ENCODE data around the gene NOCT. TPM values are rescaled to one million over a fixed set of nuclear protein-coding genes. Genes with fewer than 3 reads are reported as not detected.
A peak's percentile ranks its signal among the peaks of the same experiment; 100 is the strongest.

NOCT gene
- total and polyA plus RNA-seq, 2 of the 8 experiments (the other 6 are each of a cell fraction or from before 2014, with no cell fraction given), result 10.4 to 45.5 TPM

GRCh38 chr4:138992676-138993075 is 22.9 kb upstream of the NOCT start:
- CTCF ChIA-PET (ENCODE audit: partially characterized antibody), result no interaction called here
- Histone ChIP-seq H3K14ac (ENCODE audit: insufficient read length) (no peak overlapping the region), H3K4me1 (replicated peaks in 1 of 4; ENCODE audit: control insufficient read depth in 3 of 4, insufficient read depth in 4 of 4, low read length in 3 of 4) (no peaks in the 10 kb centered on the region), H3K23ac (ENCODE audit: insufficient read length) (no peak overlapping the region), H3K27me3 (replicated peaks in 1 of 4; ENCODE audit: control insufficient read depth in 3 of 4, extremely low read depth in 1 of 4, insufficient read depth in 3 of 4, low read length in 3 of 4) (no peaks in the 10 kb centered on the region), H4K20me1 (replicated peaks in 1 of 2; ENCODE audit: control insufficient read depth in 1 of 2, insufficient read depth in 2 of 2, low read length in 2 of 2) (no peaks in the 10 kb centered on the region), H3K79me2 (ENCODE audit: control insufficient read depth in 1 of 2, insufficient read depth in 2 of 2, low read length in 2 of 2) (no peaks in the 10 kb centered on the region), H4K8ac (ENCODE audit: extremely low read depth, insufficient read depth, low read length) (no peak overlapping the region), H2AFZ (ENCODE audit: low read length) (no peak overlapping the region), H2BK120ac (replicated peaks; ENCODE audit: low read depth, low read length) (no peak overlapping the region), H3K56ac (replicated peaks; ENCODE audit: insufficient read length, low read depth, low read length) (no peak overlapping the region), H3K79me1 (ENCODE audit: low read depth, low read length) (no peaks in the 10 kb centered on the region), H2BK12ac (ENCODE audit: low read depth, low read length) (no peak overlapping the region), H3K4me2 (ENCODE audit: insufficient read depth in 1 of 2, low read depth in 2 of 2, low read length in 2 of 2) (no peak overlapping the region), H3K18ac (ENCODE audit: extremely low read depth, low read length) (no peak overlapping the region), H2BK20ac (ENCODE audit: low read length) (no peak overlapping the region), H3K36me3 (ENCODE audit: control insufficient read depth in 2 of 4, insufficient read depth in 4 of 4, low read length in 3 of 4) (no peaks in the 10 kb centered on the region), H3K9ac (replicated peaks in 1 of 4; ENCODE audit: extremely low read depth in 1 of 4, low read depth in 3 of 4, low read length in 3 of 4) (no peak overlapping the region), H2BK15ac (ENCODE audit: low read length) (no peak overlapping the region), H3K9me3 (ENCODE audit: insufficient read depth in 2 of 2, low read depth in 1 of 2, low read length in 1 of 2) (peaks cover 0 to 5% of the 10 kb centered on the region in 2 experiments; a peak in 1 of 4 replicates), H4K91ac (replicated peaks; ENCODE audit: insufficient read length, low read length) (no peak overlapping the region), H3K23me2 (ENCODE audit: low read depth, low read length) (no peaks in the 10 kb centered on the region), H3K4me3 (ENCODE audit: extremely low read depth in 1 of 4, insufficient read depth in 2 of 4, low read depth in 3 of 4, low read length in 4 of 4) (no peak overlapping the region), H4K5ac (ENCODE audit: insufficient read length, low read depth, low read length) (no peak overlapping the region), H3K4ac (replicated peaks; ENCODE audit: insufficient read length, low read depth, low read length) (no peak overlapping the region), H3K27ac (ENCODE audit: low read depth, low read length) (no peak overlapping the region), H2BK5ac (ENCODE audit: low read depth, low read length) (no peak overlapping the region), H2AK5ac (ENCODE audit: low read depth, low read length) (0 out of 2 replicates have a peak overlapping the region, but pooled peaks have one; percentile 53)
- no peak for DNase-seq (ENCODE audit: low read depth in 1 of 2, low spot score in 2 of 2)
- TF ChIP-seq RBBP5 (IDR thresholded peaks at IDR 0.05; ENCODE audit: borderline replicate concordance, low read depth, low read length), result no peak
- TF ChIP-seq FOSL1 (IDR thresholded peaks at IDR 0.05; ENCODE audit: insufficient read depth, low read depth, low read length), result no peak
- TF ChIP-seq CHD1 (IDR thresholded peaks at IDR 0.05; ENCODE audit: low read depth, low read length), result no peak
- no peak for TF ChIP-seq JUN (IDR thresholded peaks at IDR 0.05; ENCODE audit: low read depth, low read length)
- TF ChIP-seq MAX (IDR thresholded peaks at IDR 0.05), result no peak
- no peak for FAIRE-seq
- POLR2A ChIA-PET (ENCODE audit: partially characterized antibody), result no interaction called here
- WGBS, 2 experiments (ENCODE audit: extremely low coverage in 1 of 2, insufficient coverage in 1 of 2, insufficient read length in 1 of 2, insufficient replicate concordance in 2 of 2, low coverage in 1 of 2, low lambda C conversion rate in 2 of 2, missing lambda C conversion rate in 1 of 2), result 89% methylated on average over 2 of the region's 2 CpGs; no CpG with 5 or more reads in 1 of the 2 experiments

Data from H1 (cell line).